Measurements from ENCODE around the gene EXOC6. TPM values are rescaled to one million over a fixed set of nuclear protein-coding genes. Genes with fewer than 3 reads are reported as not detected.

EXOC6 gene
- total and polyA plus RNA-seq, 8 donors, result 17.5 to 24.0 (median 19.8) TPM

DNA sequence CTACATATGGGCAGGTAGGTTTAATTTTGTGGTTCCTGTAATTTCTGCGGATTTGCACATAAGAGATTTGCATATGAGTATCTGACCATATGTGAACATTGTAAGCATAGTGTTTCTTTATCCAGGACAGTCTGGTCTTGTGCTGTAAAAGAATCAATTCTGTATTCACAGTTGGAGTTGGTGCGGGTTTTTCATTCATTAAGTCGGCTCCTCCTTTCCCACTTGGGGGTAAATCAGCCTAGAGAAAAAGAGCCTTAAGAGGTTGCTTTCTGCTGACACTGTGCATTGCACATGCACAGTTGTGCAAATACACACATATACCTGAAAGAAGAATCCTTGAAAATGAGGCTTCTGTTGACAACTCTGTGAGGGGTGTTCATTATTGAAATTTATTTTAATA is 206.2 kb downstream of the EXOC6 start:
- Histone ChIP-seq H3K4me3 (no peak overlapping the region), H3K27ac (no peak overlapping the region), H3K9me3 (no peaks in the 10 kb centered on the region), H3K36me3 (peaks cover 0 to 17% of the 10 kb centered on the region in 2 donors), H3K4me1 (no peaks in the 10 kb centered on the region), H3K27me3 (no peaks in the 10 kb centered on the region)
- intact Hi-C loops (cut with DNase I), result no loop called here
- TF ChIP-seq, protein P1, sequence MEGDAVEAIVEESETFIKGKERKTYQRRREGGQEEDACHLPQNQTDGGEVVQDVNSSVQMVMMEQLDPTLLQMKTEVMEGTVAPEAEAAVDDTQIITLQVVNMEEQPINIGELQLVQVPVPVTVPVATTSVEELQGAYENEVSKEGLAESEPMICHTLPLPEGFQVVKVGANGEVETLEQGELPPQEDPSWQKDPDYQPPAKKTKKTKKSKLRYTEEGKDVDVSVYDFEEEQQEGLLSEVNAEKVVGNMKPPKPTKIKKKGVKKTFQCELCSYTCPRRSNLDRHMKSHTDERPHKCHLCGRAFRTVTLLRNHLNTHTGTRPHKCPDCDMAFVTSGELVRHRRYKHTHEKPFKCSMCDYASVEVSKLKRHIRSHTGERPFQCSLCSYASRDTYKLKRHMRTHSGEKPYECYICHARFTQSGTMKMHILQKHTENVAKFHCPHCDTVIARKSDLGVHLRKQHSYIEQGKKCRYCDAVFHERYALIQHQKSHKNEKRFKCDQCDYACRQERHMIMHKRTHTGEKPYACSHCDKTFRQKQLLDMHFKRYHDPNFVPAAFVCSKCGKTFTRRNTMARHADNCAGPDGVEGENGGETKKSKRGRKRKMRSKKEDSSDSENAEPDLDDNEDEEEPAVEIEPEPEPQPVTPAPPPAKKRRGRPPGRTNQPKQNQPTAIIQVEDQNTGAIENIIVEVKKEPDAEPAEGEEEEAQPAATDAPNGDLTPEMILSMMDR (IDR thresholded peaks at IDR 0.05), result no peak
- ATAC-seq (no peak), DNase-seq (no peak)

DNA sequence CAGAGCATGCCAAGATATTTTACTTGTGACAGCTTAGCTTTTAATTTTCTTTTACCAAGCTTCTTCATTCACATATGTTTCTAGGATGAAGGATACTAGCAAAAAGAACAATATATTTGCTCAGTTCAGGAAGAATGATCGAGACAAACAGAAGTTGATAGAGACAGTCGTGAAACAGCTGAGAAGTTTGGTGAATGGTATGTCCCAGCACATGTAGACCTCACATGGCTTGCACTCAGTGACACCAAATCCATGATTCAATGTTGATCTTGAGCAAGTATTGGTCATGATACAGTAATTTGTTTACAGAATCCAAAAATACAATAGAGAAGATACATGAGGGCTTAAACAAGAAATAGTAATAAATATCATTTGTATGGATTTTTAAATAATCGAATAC is 209.8 kb downstream of the EXOC6 start:
- Histone ChIP-seq H3K36me3 (peaks cover 0 to 34% of the 10 kb centered on the region in 2 donors), H3K27ac (no peak overlapping the region), H3K4me3 (no peak overlapping the region), H3K27me3 (peaks cover 33 to 36% of the 10 kb centered on the region in 2 donors), H3K9me3 (no peaks in the 10 kb centered on the region), H3K4me1 (peaks cover 15 to 25% of the 10 kb centered on the region in 2 donors)
- DNase-seq (no peak), ATAC-seq (no peak)
- intact Hi-C loops (cut with DNase I), result no loop called here
- TF ChIP-seq, protein P1 (IDR thresholded peaks at IDR 0.05), result no peak

DNA sequence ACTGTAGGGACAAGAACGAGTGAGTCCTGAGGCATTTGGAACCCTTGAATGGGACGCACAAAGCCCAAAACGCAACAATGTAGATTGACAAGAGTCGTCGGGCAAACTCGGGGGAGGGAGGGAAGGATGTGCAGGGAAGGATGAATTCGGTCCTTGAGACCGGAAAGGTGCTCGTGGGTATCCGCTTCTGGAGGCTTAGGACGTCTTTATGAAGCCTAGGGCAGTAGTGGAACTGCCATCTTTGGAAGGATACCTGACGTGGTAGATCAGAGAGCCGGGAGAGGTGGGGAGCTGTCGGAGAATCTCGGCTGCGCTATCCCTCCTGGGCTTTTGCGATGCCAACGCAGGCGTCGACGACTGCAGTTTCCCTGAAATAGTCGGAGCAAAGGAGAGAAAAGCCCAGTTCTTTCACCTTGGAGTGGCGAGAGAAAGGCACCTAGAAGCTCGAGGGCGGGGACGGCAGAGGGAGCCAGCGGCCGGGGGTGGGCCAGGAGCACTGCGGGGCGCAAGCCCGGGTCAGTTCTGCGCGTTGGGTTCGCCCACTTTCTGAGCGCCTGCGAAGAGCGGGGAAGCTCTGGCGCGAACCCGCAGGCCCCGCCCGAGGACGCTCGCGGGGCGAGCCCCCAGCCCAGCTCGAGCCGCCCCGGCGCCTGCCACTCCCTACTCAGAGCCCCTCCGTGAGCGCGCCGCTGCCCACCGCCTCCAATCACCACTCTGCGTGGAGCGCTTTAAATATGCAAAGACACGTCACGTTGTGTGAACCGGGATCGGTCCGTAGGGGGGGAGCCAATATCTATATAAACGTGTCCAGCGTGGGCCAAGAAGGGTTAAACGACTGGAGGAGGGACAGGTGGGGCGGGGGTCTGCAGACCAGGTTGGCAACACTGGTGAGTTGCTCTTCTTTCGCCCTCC is 211.9 kb downstream of the EXOC6 start, which contains the start of gene CYP26C1:
Gene CYP26C1 (plus strand): TSS at position 824 of the 912 bp plus-strand sequence. CDS start 466 bp downstream, outside the sequence.
- ATAC-seq (no peak), DNase-seq (no peak)
- no peak within 1 kb of the TSS for H3K27ac ChIP-seq
- H3K4me1 ChIP-seq, result peaks cover 16 to 26% of the 10 kb centered on the region in 2 donors
- H3K9me3 ChIP-seq, result no peaks in the 10 kb centered on the region
- intact Hi-C loops (cut with DNase I), result no loop called here
- peaks cover 54 to 57% of the 10 kb centered on the region in 2 donors for H3K27me3 ChIP-seq
- TF ChIP-seq, protein P1 (IDR thresholded peaks at IDR 0.05), result no peak
- H3K4me3 ChIP-seq, result no peak within 1 kb of the TSS
- H3K36me3 ChIP-seq, result peaks cover 0 to 45% of the 10 kb centered on the region in 2 donors

DNA sequence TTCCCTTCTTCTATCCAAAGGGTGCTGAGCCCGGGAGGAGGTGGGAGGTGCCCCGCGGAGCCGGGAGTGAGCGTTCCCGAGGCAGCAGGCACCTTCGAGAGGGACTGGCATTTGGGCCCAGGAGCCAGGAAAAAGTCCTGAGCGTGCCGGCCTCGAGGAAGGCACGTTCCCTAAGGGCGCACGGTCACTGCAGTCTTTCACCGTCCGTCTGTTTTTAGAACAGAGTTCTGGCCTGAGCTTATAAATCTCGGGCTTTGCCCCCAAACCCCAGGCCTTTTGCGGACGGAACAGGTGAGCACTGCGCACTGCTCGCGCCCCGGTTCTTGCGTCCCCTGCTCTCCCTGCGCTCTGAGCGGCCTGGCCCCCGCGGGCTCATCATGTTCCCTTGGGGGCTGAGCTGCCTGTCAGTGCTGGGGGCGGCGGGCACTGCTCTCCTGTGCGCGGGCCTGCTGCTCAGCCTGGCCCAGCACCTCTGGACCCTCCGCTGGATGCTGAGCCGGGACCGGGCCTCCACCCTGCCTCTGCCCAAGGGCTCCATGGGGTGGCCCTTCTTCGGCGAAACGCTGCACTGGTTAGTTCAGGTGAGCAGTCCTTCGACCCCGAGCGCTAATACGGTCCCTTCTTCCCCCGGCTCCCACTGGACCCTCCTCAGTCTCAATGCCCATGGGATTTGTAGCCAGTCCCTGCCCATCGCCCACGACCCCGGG is 212.7 kb downstream of the EXOC6 start:
- peaks cover 16 to 31% of the 10 kb centered on the region in 2 donors for H3K4me1 ChIP-seq
- no peaks in the 10 kb centered on the region for H3K9me3 ChIP-seq
- DNase-seq (no peak), ATAC-seq (no peak)
- intact Hi-C loops (cut with DNase I), result no loop called here
- TF ChIP-seq, protein P1 (IDR thresholded peaks at IDR 0.05), result no peak
- H3K36me3 ChIP-seq, result peaks cover 0 to 46% of the 10 kb centered on the region in 2 donors
- no peak overlapping the region for H3K4me3 ChIP-seq
- no peak overlapping the region for H3K27ac ChIP-seq
- peaks cover 62 to 65% of the 10 kb centered on the region in 2 donors for H3K27me3 ChIP-seq

Data from left lung (tissue), 10 donors.